GM19467 (cell line): Measurements from ENCODE around the gene ZNF654.
"Not testable (repeated sequence)": the region's sequence is repeated elsewhere in the genome, so short reads cannot be mapped to it uniquely, and the experiment has no call there.

Experiments used
- ATAC-seq: cut with Tn5 transposase; IDR thresholded peaks from one replicate; pipeline ENCODE4 v1.9.1; 2021; ENCODE audit warnings: mild to moderate bottlenecking, moderate library complexity; ENCODE audit not compliant: unreplicated experiment

ZNF654 gene

DNA sequence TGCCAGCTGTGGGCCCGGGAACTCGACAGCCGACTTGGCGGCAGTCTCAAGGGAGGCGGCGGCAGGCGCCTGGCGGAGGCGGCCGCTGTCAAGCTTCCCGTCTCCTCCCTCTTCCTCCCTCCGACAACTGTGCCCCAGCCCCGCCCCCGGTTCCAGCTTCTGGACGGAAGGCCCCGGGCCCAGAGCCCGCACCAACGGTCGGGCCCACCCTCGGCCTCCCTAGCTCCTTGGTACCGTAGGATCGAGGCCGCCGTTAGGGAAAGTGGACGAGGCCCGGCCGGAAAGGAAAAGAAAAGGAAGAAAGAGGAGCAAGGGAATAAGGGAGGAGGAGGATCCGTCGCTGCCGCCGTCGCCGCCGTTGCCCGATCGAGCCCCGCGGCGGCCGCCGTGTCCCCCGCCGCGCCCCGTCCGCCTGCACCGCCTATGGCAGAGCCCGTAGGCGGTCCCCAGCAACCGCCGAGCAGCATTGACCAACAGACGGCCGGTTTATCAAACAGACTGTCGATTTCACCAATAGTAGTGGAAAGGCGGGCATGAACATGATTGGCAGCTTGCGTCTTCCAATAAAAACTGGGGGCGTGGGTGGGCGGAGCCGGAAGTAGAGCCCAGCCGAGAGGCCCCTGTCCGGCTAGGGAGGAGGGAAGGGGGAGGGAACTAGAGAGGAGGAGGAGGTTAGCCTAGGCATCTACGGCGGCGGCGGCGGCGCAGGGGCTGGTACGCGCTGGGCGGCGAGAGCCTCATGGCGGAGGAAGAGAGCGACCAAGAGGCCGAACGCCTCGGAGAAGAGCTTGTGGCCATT is at the start of gene ZNF654, which contains the start of gene CGGBP1:
Gene ZNF654 (plus strand): TSS at position 675 of the 799 bp plus-strand sequence. CDS start 65 bp downstream, at position 740.
Gene CGGBP1 (minus strand): TSS at position 425 of the 799 bp plus-strand sequence. CDS start 3,029 bp downstream, outside the sequence.
- ATAC-seq = peak; percentile 94

DNA sequence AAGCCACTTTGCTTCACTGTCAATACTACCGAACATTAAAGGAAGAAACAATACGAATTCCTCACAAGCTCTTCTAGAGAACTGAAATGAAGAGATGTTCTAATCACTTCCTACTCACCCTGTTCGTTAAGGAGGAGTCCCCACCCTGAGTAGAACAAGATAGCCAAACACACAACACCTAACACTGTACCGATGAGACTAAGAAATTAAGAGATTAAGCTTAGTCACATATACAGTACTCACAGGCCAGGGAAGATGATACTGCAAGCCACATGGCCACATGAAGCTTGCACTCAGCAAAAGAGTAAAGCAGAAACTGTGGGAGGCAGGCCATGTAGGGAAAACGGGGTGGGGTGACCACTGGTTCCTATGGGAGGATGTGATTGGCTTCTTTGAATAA is 48.2 kb upstream of the ZNF654 start:
- no peak for ATAC-seq

- no peak for ATAC-seq
Observed at GRCh38 chr3:88013592-88013991, 45.5 kb upstream of the ZNF654 start.

DNA sequence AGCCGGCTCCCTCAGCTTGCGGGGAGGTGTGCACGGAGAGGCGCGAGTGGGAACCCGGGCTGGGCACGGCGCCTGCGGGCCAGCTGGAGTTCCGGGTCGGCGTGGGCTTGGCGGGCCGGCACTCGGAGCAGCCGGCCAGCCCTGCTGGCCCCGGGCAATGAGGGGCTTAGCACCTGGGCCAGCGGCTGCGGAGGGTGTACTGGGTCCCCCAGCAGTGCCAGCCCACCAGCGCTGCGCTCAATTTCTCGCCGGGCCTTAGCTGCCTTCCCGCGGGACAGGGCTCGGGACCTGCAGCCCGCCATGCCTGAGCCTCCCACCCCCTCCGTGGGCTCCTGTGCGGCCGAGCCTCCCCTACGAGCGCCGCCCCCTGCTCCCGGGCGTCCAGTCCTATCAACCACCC is 43.4 kb upstream of the ZNF654 start:
- ATAC-seq = not testable (repeated sequence)

DNA sequence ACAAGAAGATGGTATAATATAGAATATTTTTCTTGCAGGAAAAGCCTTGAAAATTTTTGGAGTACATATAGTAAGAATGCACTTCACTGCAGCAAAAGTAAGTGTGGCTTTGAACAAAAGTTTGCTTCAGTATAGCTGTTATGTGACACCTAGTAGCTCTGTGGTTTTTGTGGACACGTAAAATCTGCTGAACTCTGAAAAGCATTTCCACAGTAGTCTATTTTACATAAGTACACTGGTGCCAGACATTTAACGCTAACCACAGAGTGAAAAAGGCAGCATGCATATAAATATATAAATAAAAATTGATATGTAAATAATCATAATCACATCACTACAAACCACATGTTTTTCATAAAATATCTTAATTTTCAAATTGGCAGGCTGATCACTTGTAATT is 40.0 kb upstream of the ZNF654 start:
- ATAC-seq = peak; percentile 92

DNA sequence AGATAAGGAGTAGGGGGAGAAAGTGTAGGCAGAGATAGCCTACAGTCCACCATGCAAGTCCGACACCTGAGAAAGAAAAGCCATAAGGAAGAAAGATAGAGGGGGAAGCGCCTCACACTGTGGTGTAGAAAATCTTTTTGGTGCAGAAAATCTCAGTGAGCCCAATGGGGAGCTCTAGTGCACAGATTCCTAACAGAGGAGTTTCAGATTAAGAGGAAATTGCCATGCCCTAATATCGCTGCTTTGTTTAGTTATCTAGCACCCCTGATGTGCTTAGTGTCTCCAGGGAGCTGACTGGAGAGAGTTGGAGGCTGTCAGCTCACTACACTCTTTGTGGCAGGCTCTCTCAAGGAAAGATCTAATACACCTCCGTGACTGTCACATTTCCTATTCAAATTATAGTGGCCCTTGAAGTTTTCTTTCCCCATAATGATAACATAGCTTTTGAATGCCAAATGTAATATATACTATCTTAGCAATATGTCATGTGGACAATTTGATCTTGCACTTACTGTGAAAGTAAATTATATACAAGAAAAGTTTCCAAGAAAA is 34.0 kb upstream of the ZNF654 start:
- ATAC-seq = no peak

DNA sequence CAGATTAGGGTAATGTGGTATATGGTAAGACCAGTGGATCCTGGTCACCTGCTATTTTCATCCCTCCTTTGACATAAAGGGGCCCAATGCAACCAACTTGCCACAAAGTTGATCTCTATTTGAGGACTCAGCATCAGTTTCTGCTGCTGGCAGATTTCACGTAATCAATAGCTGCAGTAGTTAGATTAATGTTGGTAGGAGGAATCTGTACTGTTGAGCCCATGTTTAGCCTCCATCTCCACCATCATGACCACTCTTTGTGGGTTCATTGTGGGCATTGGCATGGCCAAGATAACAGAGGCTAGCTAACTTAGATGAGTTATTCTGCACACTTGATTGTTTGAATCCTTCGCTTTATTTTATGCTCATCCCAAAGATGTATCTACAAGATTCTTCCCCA is 30.2 kb upstream of the ZNF654 start:
- ATAC-seq = no peak

DNA sequence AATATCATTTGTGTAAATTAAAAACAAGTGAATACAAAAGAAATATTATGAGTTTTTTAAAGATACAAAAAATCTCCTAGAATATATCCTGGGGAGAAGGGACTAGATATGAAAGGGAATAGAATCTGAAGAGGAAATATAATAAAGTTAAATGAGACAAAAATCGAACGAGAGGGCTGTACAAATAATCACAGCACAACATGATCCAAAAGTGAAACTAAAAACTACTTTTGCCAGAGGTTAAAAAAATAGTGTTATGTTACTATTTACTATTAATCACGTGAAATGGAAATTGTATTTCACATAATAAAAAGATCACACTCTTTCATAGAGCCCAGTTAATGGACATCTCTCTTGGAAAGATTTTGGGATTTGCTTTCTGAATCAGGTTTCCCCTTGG is 28.8 kb upstream of the ZNF654 start:
- ATAC-seq = no peak

DNA sequence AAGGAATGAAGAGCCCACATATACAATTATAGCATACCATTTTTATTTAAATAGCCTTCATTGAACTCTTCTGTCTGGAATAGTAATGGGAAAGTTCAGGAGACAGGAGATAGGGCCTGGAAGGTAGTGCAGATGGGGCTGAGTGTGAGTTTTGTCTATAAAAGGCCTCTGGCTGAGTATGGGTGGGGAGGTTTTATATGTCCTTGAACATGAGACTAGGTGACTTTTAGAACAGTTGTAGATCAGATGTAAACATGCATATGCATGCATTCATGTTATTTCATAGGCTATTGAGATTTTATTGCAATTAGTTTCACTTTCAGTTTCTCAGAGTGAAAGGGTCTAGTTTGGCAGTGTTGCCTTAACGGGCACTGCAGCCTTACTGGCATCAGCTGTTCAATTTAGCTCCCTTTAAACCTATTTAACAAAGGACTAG is 27.4 kb upstream of the ZNF654 start:
- ATAC-seq = peak; percentile 91

GRCh38 chr3:88032245-88032644 is 26.8 kb upstream of the ZNF654 start:
- ATAC-seq = no peak

- no peak for ATAC-seq
Observed at GRCh38 chr3:88033079-88033478, 26.0 kb upstream of the ZNF654 start.

DNA sequence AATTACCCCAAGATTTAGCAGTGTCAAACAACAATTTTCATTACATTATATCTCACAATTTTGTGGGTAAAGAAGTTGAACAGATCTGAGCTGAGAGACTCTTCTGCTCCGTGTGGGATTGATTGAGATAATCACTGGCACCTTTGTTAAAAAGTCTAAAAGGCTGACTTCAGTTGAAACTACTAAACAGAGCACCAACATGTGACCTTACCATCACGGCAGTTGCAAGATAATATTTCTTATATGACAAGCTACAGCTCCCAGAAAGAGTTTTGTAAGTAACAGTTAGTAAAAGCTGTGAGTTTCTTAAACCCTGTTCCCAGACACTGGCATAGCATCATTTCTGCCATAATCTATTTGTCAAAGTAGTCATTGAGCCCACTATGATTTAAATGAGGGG is 25.2 kb upstream of the ZNF654 start:
- ATAC-seq = no peak

- ATAC-seq = no peak
Observed at GRCh38 chr3:88034491-88035275, 24.4 kb upstream of the ZNF654 start.

- no peak for ATAC-seq
Observed at GRCh38 chr3:88036221-88036620, 22.8 kb upstream of the ZNF654 start.

DNA sequence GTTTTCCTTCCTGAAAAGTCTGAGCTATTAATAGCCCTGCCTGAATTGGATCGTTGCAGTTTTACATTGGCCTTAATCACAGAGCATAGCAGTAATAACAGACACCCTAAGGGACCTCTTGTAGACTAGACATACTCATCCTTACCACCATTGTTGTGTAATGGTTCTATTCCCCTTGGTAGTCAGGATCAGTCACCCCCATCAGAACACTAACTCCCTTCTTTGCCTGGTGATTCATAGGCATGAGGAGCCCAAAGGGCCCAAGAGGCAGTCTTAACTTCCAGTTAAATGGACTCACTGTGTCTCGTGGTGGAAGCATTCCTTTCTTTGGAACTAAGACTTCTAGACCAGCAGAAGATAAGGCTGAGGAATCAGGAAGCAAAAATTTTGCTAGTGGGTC is 20.5 kb upstream of the ZNF654 start:
- ATAC-seq = no peak

DNA sequence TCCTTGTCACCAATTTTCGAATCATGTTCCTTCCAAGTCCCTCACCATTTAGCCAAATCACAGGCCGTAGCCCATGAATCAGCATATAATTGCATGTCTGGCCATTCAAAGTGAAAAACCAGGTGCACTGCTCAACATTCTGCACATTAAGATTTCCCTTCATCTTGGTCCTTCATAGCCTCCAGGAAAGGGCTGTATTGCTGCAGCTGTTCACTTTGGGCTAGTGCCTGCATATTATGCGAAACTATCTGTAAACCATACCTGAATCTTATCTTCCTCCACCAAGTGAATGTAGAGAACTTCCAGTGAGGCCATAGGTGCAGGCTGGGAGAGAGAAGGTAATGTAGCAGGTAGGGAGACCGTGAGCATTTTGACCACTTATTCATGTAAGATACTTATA is 18.5 kb upstream of the ZNF654 start:
- no peak for ATAC-seq

GRCh38 chr3:88041005-88041404 is 18.1 kb upstream of the ZNF654 start:
- ATAC-seq = no peak

DNA sequence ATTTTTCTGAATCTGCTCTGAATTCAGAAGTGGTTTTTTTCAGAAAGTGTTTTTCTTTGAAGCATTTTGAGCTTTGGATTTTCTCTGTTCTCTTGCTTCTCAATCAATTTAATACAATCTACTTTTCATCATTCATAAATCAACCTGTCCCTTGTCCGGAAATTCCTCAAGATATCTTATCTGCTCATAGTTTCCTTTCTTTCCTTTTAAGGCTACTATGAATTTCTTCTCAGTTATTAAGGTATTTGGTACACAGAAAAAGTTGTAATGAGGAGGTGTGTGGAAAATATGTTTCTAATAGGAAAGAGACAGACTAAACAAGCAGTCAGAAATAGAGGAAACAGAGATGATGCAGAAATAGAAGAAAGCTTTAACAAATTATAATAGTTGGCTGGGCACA is 14.6 kb upstream of the ZNF654 start:
- ATAC-seq = no peak

DNA sequence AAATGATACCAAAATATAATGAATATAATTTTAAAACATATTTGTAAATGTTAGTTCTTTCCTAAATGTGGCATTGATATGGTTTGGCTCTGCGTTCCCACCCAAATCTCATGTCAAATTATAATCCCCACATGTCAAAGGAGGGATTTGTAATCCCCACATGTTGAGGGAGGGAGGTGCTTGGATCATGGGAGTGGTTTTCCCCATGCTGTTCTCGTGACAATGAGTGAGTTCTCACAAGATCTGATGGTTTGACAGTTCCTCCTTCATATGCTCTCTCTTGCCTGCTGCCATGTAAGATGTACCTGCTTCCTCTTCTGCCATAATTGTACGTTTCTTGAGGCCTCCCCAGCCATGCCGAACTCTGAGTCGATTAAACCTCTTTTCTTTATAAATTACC is 12.3 kb upstream of the ZNF654 start:
- ATAC-seq = no peak

- no peak for ATAC-seq
Observed at GRCh38 chr3:88057630-88058305, 1.3 kb upstream of the ZNF654 start.

DNA sequence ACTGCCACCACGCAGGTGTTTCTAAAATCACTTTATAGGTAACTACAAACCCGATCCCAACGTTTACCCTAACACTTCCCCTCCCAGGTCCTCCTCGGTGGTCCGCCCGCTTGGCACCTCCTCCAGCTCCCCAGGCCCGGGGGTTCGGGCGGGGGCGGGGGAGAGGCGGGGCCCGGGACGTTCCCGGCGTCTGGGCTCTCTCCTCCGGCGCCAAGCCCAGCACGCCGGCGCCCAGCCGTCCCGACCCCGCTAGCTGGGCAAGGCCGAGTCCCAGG is 812 bp upstream of the ZNF654 start:
- ATAC-seq = no peak
